Activated naive CD4-positive, alpha-beta T cell treated with anti-CD3 and anti-CD28 coated beads, Interleukin-2, amount 50 U/mL, for 24 hours (primary cell): ENCODE data around the gene CTRL.
"Not testable (repeated sequence)": the region's sequence is repeated elsewhere in the genome, so short reads cannot be mapped to it uniquely, and the experiment has no call there.

Source experiments
- H3K27ac Mint-ChIP-seq: one replicate; pipeline ENCODE4 v1.8.0; 2021; ENCODE audit warnings: mild to moderate bottlenecking, mixed read lengths
- H3K27me3 Mint-ChIP-seq: one replicate; pipeline ENCODE4 v1.8.0; 2021; ENCODE audit warnings: mixed read lengths
- H3K36me3 Mint-ChIP-seq: one replicate; pipeline ENCODE4 v1.8.0; 2021; ENCODE audit warnings: mixed read lengths
- H3K4me1 Mint-ChIP-seq: one replicate; pipeline ENCODE4 v1.8.0; 2021; ENCODE audit warnings: mixed read lengths
- H3K4me3 Mint-ChIP-seq: one replicate; pipeline ENCODE4 v1.8.0; 2021; ENCODE audit warnings: mild to moderate bottlenecking, mixed read lengths
- H3K9me3 Mint-ChIP-seq: one replicate; pipeline ENCODE4 v1.8.0; 2021; ENCODE audit warnings: mixed read lengths

CTRL gene

DNA sequence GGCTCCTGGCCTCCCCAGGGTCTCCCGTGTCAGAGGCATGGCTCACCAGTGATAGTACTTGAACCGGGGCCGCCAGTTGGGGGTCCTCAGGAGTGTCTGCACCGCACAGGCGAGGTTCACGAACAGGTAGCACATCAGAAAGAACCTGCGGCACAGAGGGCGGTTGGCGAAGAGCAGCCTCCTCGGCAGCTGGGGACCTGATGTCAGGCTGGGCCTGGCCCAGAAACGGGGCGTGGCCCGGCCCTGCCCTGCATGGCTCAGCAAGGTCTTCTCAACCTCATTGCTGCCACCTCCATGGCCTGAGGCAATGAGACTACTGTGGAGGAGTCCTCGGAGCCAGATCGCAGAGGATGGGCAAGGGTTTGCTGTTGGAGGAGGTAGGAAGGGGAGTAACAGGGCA is 16.4 kb upstream of the CTRL start:
- Mint-ChIP-seq H3K36me3 (peaks cover 7% of the 10 kb centered on the region), H3K27ac (no peak overlapping the region)

DNA sequence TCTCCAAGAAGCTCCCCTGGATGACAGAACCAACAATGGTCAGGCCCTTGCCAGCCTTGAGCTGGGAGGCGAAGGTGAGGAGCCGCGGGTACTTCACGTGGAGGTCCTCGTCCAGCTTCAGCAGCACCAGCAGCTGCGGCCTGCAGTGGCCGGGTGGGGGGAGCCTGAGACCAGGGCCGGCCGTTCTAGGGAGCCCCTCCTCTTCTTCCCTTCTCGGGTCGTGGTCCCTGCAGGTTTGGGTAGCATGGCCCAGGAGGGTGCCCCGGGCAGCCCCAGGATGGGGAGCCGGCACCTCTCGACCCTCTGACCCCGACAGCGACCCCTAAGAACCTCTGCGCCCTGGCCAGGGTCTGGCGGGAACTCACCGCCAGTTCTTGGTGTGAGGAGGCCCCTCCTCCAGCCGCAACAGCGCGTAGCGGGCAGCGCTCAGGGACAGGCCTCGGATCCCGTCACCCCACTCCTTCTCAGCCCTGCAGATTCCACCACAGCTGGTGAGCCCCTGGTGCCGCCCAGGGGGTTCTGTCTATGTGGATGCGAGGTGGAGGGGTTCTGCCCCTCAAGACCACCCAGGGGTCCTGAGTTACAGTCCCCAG is 15.4 kb upstream of the CTRL start:
- no peaks in the 10 kb centered on the region for H3K9me3 Mint-ChIP-seq
- no peaks in the 10 kb centered on the region for H3K27me3 Mint-ChIP-seq
- H3K27ac Mint-ChIP-seq, result no peak overlapping the region
- H3K36me3 Mint-ChIP-seq, result peaks cover 5% of the 10 kb centered on the region
- peaks cover 3% of the 10 kb centered on the region for H3K4me1 Mint-ChIP-seq
- no peak overlapping the region for H3K4me3 Mint-ChIP-seq

More for the DNA sequence above, 16.4 kb upstream of the CTRL start:
- Mint-ChIP-seq H3K4me1 (no peaks in the 10 kb centered on the region), H3K27me3 (no peaks in the 10 kb centered on the region), H3K4me3 (no peak overlapping the region), H3K9me3 (no peaks in the 10 kb centered on the region)

- Mint-ChIP-seq H3K27me3 (no peaks in the 10 kb centered on the region), H3K9me3 (no peaks in the 10 kb centered on the region), H3K4me3 (no peak overlapping the region), H3K4me1 (peaks cover 10% of the 10 kb centered on the region), H3K36me3 (peaks cover 2% of the 10 kb centered on the region), H3K27ac (no peak overlapping the region)
These were observed 14.5 kb upstream of the CTRL start for GRCh38 chr16:67946128-67946569.

GRCh38 chr16:67945392-67945933 is 13.8 kb upstream of the CTRL start:
- H3K4me3 Mint-ChIP-seq, result no peak overlapping the region
- no peaks in the 10 kb centered on the region for H3K27me3 Mint-ChIP-seq
- no peak overlapping the region for H3K27ac Mint-ChIP-seq
- no peaks in the 10 kb centered on the region for H3K9me3 Mint-ChIP-seq
- H3K4me1 Mint-ChIP-seq, result peaks cover 12% of the 10 kb centered on the region
- peaks cover 2% of the 10 kb centered on the region for H3K36me3 Mint-ChIP-seq

GRCh38 chr16:67944690-67945391 is 13.2 kb upstream of the CTRL start:
- no peak overlapping the region for H3K4me3 Mint-ChIP-seq
- H3K27ac Mint-ChIP-seq, result no peak overlapping the region
- peaks cover 19% of the 10 kb centered on the region for H3K4me1 Mint-ChIP-seq
- H3K27me3 Mint-ChIP-seq, result no peaks in the 10 kb centered on the region
- H3K36me3 Mint-ChIP-seq, result peaks cover 2% of the 10 kb centered on the region
- no peaks in the 10 kb centered on the region for H3K9me3 Mint-ChIP-seq

GRCh38 chr16:67943619-67944504 is 12.2 kb upstream of the CTRL start, which contains the start of gene LCAT:
TSS of gene LCAT (minus strand) at chr16:67944120. CDS start at chr16:67944101, 19 bp downstream.
- H3K4me3 Mint-ChIP-seq, result no peak within 1 kb of the TSS
- no peak within 1 kb of the TSS for H3K27ac Mint-ChIP-seq
- H3K4me1 Mint-ChIP-seq, result peaks cover 27% of the 10 kb centered on the region
- H3K9me3 Mint-ChIP-seq, result no peaks in the 10 kb centered on the region
- H3K27me3 Mint-ChIP-seq, result no peaks in the 10 kb centered on the region
- H3K36me3 Mint-ChIP-seq, result peaks cover 2% of the 10 kb centered on the region

- Mint-ChIP-seq H3K4me3 (no peak overlapping the region), H3K9me3 (no peaks in the 10 kb centered on the region), H3K4me1 (peaks cover 29% of the 10 kb centered on the region), H3K27ac (no peak overlapping the region), H3K27me3 (no peaks in the 10 kb centered on the region), H3K36me3 (peaks cover 1% of the 10 kb centered on the region)
These were observed 11.6 kb upstream of the CTRL start for GRCh38 chr16:67943256-67943618.

GRCh38 chr16:67942510-67943255 is 11.0 kb upstream of the CTRL start:
- Mint-ChIP-seq H3K4me3 (no peak overlapping the region), H3K4me1 (peaks cover 29% of the 10 kb centered on the region)

DNA sequence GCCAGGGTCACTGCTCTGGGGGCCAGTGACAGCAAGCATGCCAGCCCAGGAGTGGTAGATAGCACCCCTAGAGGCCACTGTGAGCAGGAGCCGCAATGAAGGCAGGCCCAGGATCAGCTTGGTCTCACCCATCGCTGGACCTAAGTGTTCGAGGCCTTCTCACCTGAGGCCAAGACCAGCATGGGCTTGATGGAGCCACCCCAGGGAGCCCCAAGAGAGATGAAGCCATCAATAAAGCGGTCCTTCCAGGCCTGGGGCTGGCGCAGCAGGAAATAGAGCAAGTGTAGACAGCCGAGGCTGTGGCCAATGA is 10.5 kb upstream of the CTRL start:
- Mint-ChIP-seq H3K4me1 (peaks cover 33% of the 10 kb centered on the region), H3K4me3 (no peak overlapping the region), H3K9me3 (no peaks in the 10 kb centered on the region), H3K27ac (no peak overlapping the region), H3K36me3 (no peaks in the 10 kb centered on the region), H3K27me3 (no peaks in the 10 kb centered on the region)

More at GRCh38 chr16:67942510-67943255, 11.0 kb upstream of the CTRL start:
- H3K27me3 Mint-ChIP-seq, result no peaks in the 10 kb centered on the region
- H3K9me3 Mint-ChIP-seq, result no peaks in the 10 kb centered on the region
- H3K36me3 Mint-ChIP-seq, result no peaks in the 10 kb centered on the region
- H3K27ac Mint-ChIP-seq, result no peak overlapping the region

- Mint-ChIP-seq H3K27me3 (no peaks in the 10 kb centered on the region), H3K27ac (no peak overlapping the region)
These were observed 10.0 kb upstream of the CTRL start for GRCh38 chr16:67941469-67942199.

GRCh38 chr16:67940446-67941089 is 8.9 kb upstream of the CTRL start:
- H3K36me3 Mint-ChIP-seq, result peaks cover 3% of the 10 kb centered on the region
- no peak overlapping the region for H3K4me3 Mint-ChIP-seq
- H3K4me1 Mint-ChIP-seq, result peaks cover 40% of the 10 kb centered on the region
- no peaks in the 10 kb centered on the region for H3K9me3 Mint-ChIP-seq
- no peaks in the 10 kb centered on the region for H3K27me3 Mint-ChIP-seq
- peak overlapping the region; percentile 84 for H3K27ac Mint-ChIP-seq

More at GRCh38 chr16:67941469-67942199, 10.0 kb upstream of the CTRL start:
- Mint-ChIP-seq H3K9me3 (no peaks in the 10 kb centered on the region), H3K4me3 (no peak overlapping the region), H3K4me1 (peaks cover 38% of the 10 kb centered on the region), H3K36me3 (no peaks in the 10 kb centered on the region)

GRCh38 chr16:67939507-67940445 is 8.1 kb upstream of the CTRL start:
- Mint-ChIP-seq H3K27me3 (no peaks in the 10 kb centered on the region), H3K27ac (peak overlapping the region; percentile 84), H3K4me3 (peak overlapping the region; percentile 31), H3K9me3 (no peaks in the 10 kb centered on the region), H3K36me3 (peaks cover 3% of the 10 kb centered on the region), H3K4me1 (peaks cover 48% of the 10 kb centered on the region)

- not testable (repeated sequence) for H3K27ac Mint-ChIP-seq, H3K36me3 Mint-ChIP-seq, H3K9me3 Mint-ChIP-seq, H3K27me3 Mint-ChIP-seq
- peaks cover 56% of the 10 kb centered on the region for H3K4me1 Mint-ChIP-seq
- peak overlapping the region; percentile 100 for H3K4me3 Mint-ChIP-seq
These were observed 6.1 kb upstream of the CTRL start for GRCh38 chr16:67937713-67938112.
